Subcutaneous adipose tissue (tissue), 4 donors: ENCODE data around the gene CLVS2. TPM values are rescaled to one million over a fixed set of nuclear protein-coding genes. Genes with fewer than 3 reads are reported as not detected.

ENCODE experiments used
- total RNA-seq, 4 donors: library from RNA; depleted of rRNA; stranded (reverse); fragments of >200 nt; gene quantifications; one replicate each; pipeline ENCODE4 v1.1.0, GENCODE V29; 2016
- TF ChIP-seq, protein P1 (sequence below): fragments of 450-650 bp; IDR thresholded peaks from one replicate; pipeline ENCODE4 v1.5.1; 2016; ENCODE audit warnings: low read depth, mild to moderate bottlenecking, control low read depth, antibody characterized with exemption, moderate library complexity

Gene CLVS2
- total RNA-seq, 4 donors from 2014 or later, result not detected

DNA sequence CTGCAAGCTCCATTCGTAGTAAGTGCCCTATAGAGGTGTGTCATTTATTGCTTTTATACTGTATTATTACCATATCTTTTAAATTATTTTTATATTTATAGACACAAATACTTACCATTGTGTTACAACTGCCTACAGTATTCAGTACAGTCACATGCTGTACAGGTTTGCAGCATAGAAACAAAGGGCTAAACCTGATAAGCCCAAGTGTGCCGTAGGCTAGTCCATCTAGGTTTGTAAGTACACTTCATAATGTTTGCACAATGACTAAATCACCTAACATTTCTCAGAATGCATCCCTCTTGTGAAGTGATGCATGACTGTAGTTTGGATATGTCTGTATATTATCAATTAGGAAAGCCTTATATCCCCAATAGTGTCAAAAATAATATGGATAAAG is 122.8 kb downstream of the CLVS2 start:
- TF ChIP-seq, protein P1, sequence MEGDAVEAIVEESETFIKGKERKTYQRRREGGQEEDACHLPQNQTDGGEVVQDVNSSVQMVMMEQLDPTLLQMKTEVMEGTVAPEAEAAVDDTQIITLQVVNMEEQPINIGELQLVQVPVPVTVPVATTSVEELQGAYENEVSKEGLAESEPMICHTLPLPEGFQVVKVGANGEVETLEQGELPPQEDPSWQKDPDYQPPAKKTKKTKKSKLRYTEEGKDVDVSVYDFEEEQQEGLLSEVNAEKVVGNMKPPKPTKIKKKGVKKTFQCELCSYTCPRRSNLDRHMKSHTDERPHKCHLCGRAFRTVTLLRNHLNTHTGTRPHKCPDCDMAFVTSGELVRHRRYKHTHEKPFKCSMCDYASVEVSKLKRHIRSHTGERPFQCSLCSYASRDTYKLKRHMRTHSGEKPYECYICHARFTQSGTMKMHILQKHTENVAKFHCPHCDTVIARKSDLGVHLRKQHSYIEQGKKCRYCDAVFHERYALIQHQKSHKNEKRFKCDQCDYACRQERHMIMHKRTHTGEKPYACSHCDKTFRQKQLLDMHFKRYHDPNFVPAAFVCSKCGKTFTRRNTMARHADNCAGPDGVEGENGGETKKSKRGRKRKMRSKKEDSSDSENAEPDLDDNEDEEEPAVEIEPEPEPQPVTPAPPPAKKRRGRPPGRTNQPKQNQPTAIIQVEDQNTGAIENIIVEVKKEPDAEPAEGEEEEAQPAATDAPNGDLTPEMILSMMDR, result no peak

Other genes starting within 250 kb of the CLVS2 start
- not detected for gene FABP7, start 216.5 kb upstream of the CLVS2 start, total RNA-seq
- gene SMPDL3A, start 207.0 kb upstream of the CLVS2 start, total RNA-seq, result 10 to 100 TPM in 2 of 4 donors, 1 to 10 TPM in 2; 7.2 to 21.9 (median 10.8) TPM